Embryonic facial prominence (tissue), 1 donor: Measurements from ENCODE around the gene SNX27.

Source experiments
- DNase-seq: peaks from one replicate; pipeline ENCODE4 v3.0.0-alpha.2; 2016; ENCODE audit errors: extremely low spot score

The SNX27 gene

GRCh38 chr1:151611832-151612500, at the start of gene SNX27:
Gene SNX27, plus strand, starts transcription at chr1:151612050. Its CDS starts 152 bp downstream, at chr1:151612202.
- DNase-seq = peak; percentile 86

GRCh38 chr1:151562661-151563060, 49.2 kb upstream of the SNX27 start:
- no peak for DNase-seq

GRCh38 chr1:151563376-151563775, 48.5 kb upstream of the SNX27 start:
- no peak for DNase-seq

- no peak for DNase-seq
Measured at GRCh38 chr1:151565502-151566189, 46.2 kb upstream of the SNX27 start.

GRCh38 chr1:151568626-151569088, 43.2 kb upstream of the SNX27 start:
- no peak for DNase-seq

- DNase-seq = no peak
Measured at GRCh38 chr1:151570819-151571218, 41.0 kb upstream of the SNX27 start.

- DNase-seq = no peak
Measured at GRCh38 chr1:151574575-151575529, 37.0 kb upstream of the SNX27 start.

GRCh38 chr1:151577173-151577572, 34.7 kb upstream of the SNX27 start:
- DNase-seq = no peak

- no peak for DNase-seq
Measured at GRCh38 chr1:151578941-151579340, 32.9 kb upstream of the SNX27 start.

- no peak for DNase-seq
Measured at GRCh38 chr1:151579436-151580225, 32.2 kb upstream of the SNX27 start.

- DNase-seq = no peak
Measured at GRCh38 chr1:151581451-151581850, 30.4 kb upstream of the SNX27 start.

GRCh38 chr1:151581921-151582320, 29.9 kb upstream of the SNX27 start:
- DNase-seq = no peak

GRCh38 chr1:151583796-151584195, 28.1 kb upstream of the SNX27 start:
- no peak for DNase-seq

- DNase-seq = no peak
Measured at GRCh38 chr1:151584278-151584677, 27.6 kb upstream of the SNX27 start.

GRCh38 chr1:151584780-151585179, 27.1 kb upstream of the SNX27 start:
- no peak for DNase-seq

- DNase-seq = no peak
Measured at GRCh38 chr1:151585622-151586021, 26.2 kb upstream of the SNX27 start.

GRCh38 chr1:151590961-151591360, 20.9 kb upstream of the SNX27 start:
- DNase-seq = no peak

GRCh38 chr1:151593730-151594129, 18.1 kb upstream of the SNX27 start:
- DNase-seq = no peak

- DNase-seq = no peak
Measured at GRCh38 chr1:151594143-151594625, 17.7 kb upstream of the SNX27 start.

GRCh38 chr1:151596166-151596953, 15.5 kb upstream of the SNX27 start:
- no peak for DNase-seq
